Measurements from ENCODE around the gene RAPGEFL1.

The RAPGEFL1 gene

GRCh38 chr17:40173091-40173777 lies 4.0 kb upstream of the RAPGEFL1 start:
- no peak for DNase-seq
- in situ Hi-C loops (cut with MboI; ENCODE audit: low pct_unique_long_range_greater_than_20kb, low sequenced_read_pairs) = no loop called here

GRCh38 chr17:40173778-40174135 lies 3.5 kb upstream of the RAPGEFL1 start:
- DNase-seq = no peak
- in situ Hi-C loops (cut with MboI; ENCODE audit: low pct_unique_long_range_greater_than_20kb, low sequenced_read_pairs) = no loop called here

GRCh38 chr17:40174514-40174913 lies 2.8 kb upstream of the RAPGEFL1 start:
- DNase-seq = no peak
- in situ Hi-C loops (cut with MboI; ENCODE audit: low pct_unique_long_range_greater_than_20kb, low sequenced_read_pairs) = no loop called here

GRCh38 chr17:40175928-40176753 lies 1.1 kb upstream of the RAPGEFL1 start:
- in situ Hi-C loops (cut with MboI; ENCODE audit: low pct_unique_long_range_greater_than_20kb, low sequenced_read_pairs) = no loop called here
- no peak for DNase-seq

- DNase-seq = no peak
- in situ Hi-C loops (cut with MboI; ENCODE audit: low pct_unique_long_range_greater_than_20kb, low sequenced_read_pairs) = no loop called here
These were observed 538 bp upstream of the RAPGEFL1 start for GRCh38 chr17:40176754-40177110.

GRCh38 chr17:40178021-40178601 lies 841 bp downstream of the RAPGEFL1 start:
- no peak for DNase-seq
- in situ Hi-C loops (cut with MboI; ENCODE audit: low pct_unique_long_range_greater_than_20kb, low sequenced_read_pairs) = no loop called here

- in situ Hi-C loops (cut with MboI; ENCODE audit: low pct_unique_long_range_greater_than_20kb, low sequenced_read_pairs) = no loop called here
- no peak for DNase-seq
These were observed 1.4 kb downstream of the RAPGEFL1 start for GRCh38 chr17:40178660-40179059.

- in situ Hi-C loops (cut with MboI; ENCODE audit: low pct_unique_long_range_greater_than_20kb, low sequenced_read_pairs) = no loop called here
- no peak for DNase-seq
These were observed 2.8 kb downstream of the RAPGEFL1 start for GRCh38 chr17:40179923-40180659.

- no peak for DNase-seq
- in situ Hi-C loops (cut with MboI; ENCODE audit: low pct_unique_long_range_greater_than_20kb, low sequenced_read_pairs) = no loop called here
These were observed 3.4 kb downstream of the RAPGEFL1 start for GRCh38 chr17:40180694-40181093.

- no peak for DNase-seq
- in situ Hi-C loops (cut with MboI; ENCODE audit: low pct_unique_long_range_greater_than_20kb, low sequenced_read_pairs) = no loop called here
These were observed 3.9 kb downstream of the RAPGEFL1 start for GRCh38 chr17:40181205-40181604.

GRCh38 chr17:40182606-40183005 lies 5.3 kb downstream of the RAPGEFL1 start:
- no peak for DNase-seq
- in situ Hi-C loops (cut with MboI; ENCODE audit: low pct_unique_long_range_greater_than_20kb, low sequenced_read_pairs) = no loop called here

- in situ Hi-C loops (cut with MboI; ENCODE audit: low pct_unique_long_range_greater_than_20kb, low sequenced_read_pairs) = no loop called here
- DNase-seq = no peak
These were observed 10.0 kb downstream of the RAPGEFL1 start for GRCh38 chr17:40187238-40187637.

GRCh38 chr17:40188694-40189093 lies 11.4 kb downstream of the RAPGEFL1 start:
- no peak for DNase-seq
- in situ Hi-C loops (cut with MboI; ENCODE audit: low pct_unique_long_range_greater_than_20kb, low sequenced_read_pairs) = no loop called here

- DNase-seq = no peak
- in situ Hi-C loops (cut with MboI; ENCODE audit: low pct_unique_long_range_greater_than_20kb, low sequenced_read_pairs) = no loop called here
These were observed 13.1 kb downstream of the RAPGEFL1 start for GRCh38 chr17:40190197-40191021.

GRCh38 chr17:40191237-40192208 lies 14.3 kb downstream of the RAPGEFL1 start:
- no peak for DNase-seq
- in situ Hi-C loops (cut with MboI; ENCODE audit: low pct_unique_long_range_greater_than_20kb, low sequenced_read_pairs) = no loop called here

GRCh38 chr17:40192961-40193360 lies 15.7 kb downstream of the RAPGEFL1 start:
- DNase-seq = no peak
- in situ Hi-C loops (cut with MboI; ENCODE audit: low pct_unique_long_range_greater_than_20kb, low sequenced_read_pairs) = no loop called here

GRCh38 chr17:40194821-40195220 lies 17.6 kb downstream of the RAPGEFL1 start:
- in situ Hi-C loops (cut with MboI; ENCODE audit: low pct_unique_long_range_greater_than_20kb, low sequenced_read_pairs) = no loop called here
- no peak for DNase-seq

GRCh38 chr17:40197550-40197949 lies 20.3 kb downstream of the RAPGEFL1 start:
- DNase-seq = no peak
- in situ Hi-C loops (cut with MboI; ENCODE audit: low pct_unique_long_range_greater_than_20kb, low sequenced_read_pairs) = no loop called here
